Mononuclear cell (primary cell): Measurements from ENCODE around the gene BSDC1. TPM values are rescaled to one million over a fixed set of nuclear protein-coding genes. Genes with fewer than 3 reads are reported as not detected.
"Not testable (repeated sequence)": the region's sequence is repeated elsewhere in the genome, so short reads cannot be mapped to it uniquely, and the experiment has no call there.

Experiments used
- H3K27me3 ChIP-seq: 2 replicates; pipeline ENCODE4 v1.6.0; 2011; ENCODE audit warnings: low read length, control low read depth; ENCODE audit not compliant: insufficient read depth
- H3K4me1 ChIP-seq: 2 replicates; pipeline ENCODE4 v1.5.1; 2011; ENCODE audit warnings: mild to moderate bottlenecking, low read length, control low read depth; ENCODE audit not compliant: insufficient read depth
- H3K4me3 ChIP-seq: 2 replicates; pipeline ENCODE4 v1.5.1; 2011; ENCODE audit warnings: mild to moderate bottlenecking, low read length, moderate library complexity
- H3K9me3 ChIP-seq: 2 replicates; pipeline ENCODE4 v1.5.1; 2011; ENCODE audit warnings: low read depth, mild to moderate bottlenecking, control low read depth, low read length
- total RNA-seq: library from RNA; depleted of rRNA; stranded (reverse); fragments of >200 nt; gene quantifications from one replicate; pipeline ENCODE4 v1.2.3, GENCODE V29; 2012

Gene BSDC1
- total RNA-seq, 1 donor, result 134 TPM

GRCh38 chr1:32376199-32376598 lies 18.0 kb downstream of the BSDC1 start:
- Histone ChIP-seq H3K4me1 (peaks cover 13% of the 10 kb centered on the region), H3K4me3 (no peak overlapping the region), H3K27me3 (no peaks in the 10 kb centered on the region), H3K9me3 (no peaks in the 10 kb centered on the region)

- Histone ChIP-seq H3K4me3 (no peak overlapping the region), H3K9me3 (no peaks in the 10 kb centered on the region), H3K27me3 (no peaks in the 10 kb centered on the region), H3K4me1 (peaks cover 13% of the 10 kb centered on the region)
These were observed 20.1 kb downstream of the BSDC1 start for GRCh38 chr1:32373996-32374592.

- Histone ChIP-seq H3K9me3 (no peaks in the 10 kb centered on the region), H3K4me1 (peaks cover 13% of the 10 kb centered on the region), H3K4me3 (no peak overlapping the region), H3K27me3 (no peaks in the 10 kb centered on the region)
These were observed 22.0 kb downstream of the BSDC1 start for GRCh38 chr1:32372149-32372756.

- H3K27me3 ChIP-seq, result no peaks in the 10 kb centered on the region
- H3K9me3 ChIP-seq, result no peaks in the 10 kb centered on the region
- H3K4me3 ChIP-seq, result no peak overlapping the region
- peaks cover 13% of the 10 kb centered on the region for H3K4me1 ChIP-seq
These were observed 26.2 kb downstream of the BSDC1 start for GRCh38 chr1:32367912-32368635.

GRCh38 chr1:32365445-32365844 lies 28.8 kb downstream of the BSDC1 start:
- H3K4me1 ChIP-seq, result peaks cover 15% of the 10 kb centered on the region
- no peaks in the 10 kb centered on the region for H3K9me3 ChIP-seq
- no peaks in the 10 kb centered on the region for H3K27me3 ChIP-seq
- no peak overlapping the region for H3K4me3 ChIP-seq

GRCh38 chr1:32364836-32365235 lies 29.4 kb downstream of the BSDC1 start:
- peaks cover 21% of the 10 kb centered on the region for H3K4me1 ChIP-seq
- H3K9me3 ChIP-seq, result no peaks in the 10 kb centered on the region
- H3K27me3 ChIP-seq, result no peaks in the 10 kb centered on the region
- H3K4me3 ChIP-seq, result no peak overlapping the region

GRCh38 chr1:32363713-32364112 lies 30.5 kb downstream of the BSDC1 start:
- Histone ChIP-seq H3K9me3 (no peaks in the 10 kb centered on the region), H3K27me3 (no peaks in the 10 kb centered on the region), H3K4me1 (peaks cover 27% of the 10 kb centered on the region), H3K4me3 (no peak overlapping the region)

GRCh38 chr1:32362474-32363313 lies 31.5 kb downstream of the BSDC1 start, which contains the start of the genes FAM229A and TSSK3:
Gene FAM229A (minus strand): TSS chr1:32362485. CDS start chr1:32362091, 394 bp downstream.
Gene TSSK3 (plus strand): TSS chr1:32362539. CDS start chr1:32362702, 163 bp downstream.
- H3K4me3 ChIP-seq, result no peak within 1 kb of the TSS
- no peaks in the 10 kb centered on the region for H3K9me3 ChIP-seq
- H3K27me3 ChIP-seq, result no peaks in the 10 kb centered on the region
- H3K4me1 ChIP-seq, result peaks cover 27% of the 10 kb centered on the region

- Histone ChIP-seq H3K27me3 (no peaks in the 10 kb centered on the region), H3K4me3 (no peak overlapping the region), H3K4me1 (peaks cover 27% of the 10 kb centered on the region), H3K9me3 (no peaks in the 10 kb centered on the region)
These were observed 32.4 kb downstream of the BSDC1 start for GRCh38 chr1:32361674-32362473.

- Histone ChIP-seq H3K4me1 (peaks cover 27% of the 10 kb centered on the region), H3K9me3 (no peaks in the 10 kb centered on the region), H3K4me3 (no peak overlapping the region), H3K27me3 (no peaks in the 10 kb centered on the region)
These were observed 33.0 kb downstream of the BSDC1 start for GRCh38 chr1:32361308-32361673.

GRCh38 chr1:32358435-32358834 lies 35.8 kb downstream of the BSDC1 start:
- H3K4me3 ChIP-seq, result no peak overlapping the region
- H3K27me3 ChIP-seq, result no peaks in the 10 kb centered on the region
- H3K4me1 ChIP-seq, result peaks cover 31% of the 10 kb centered on the region
- no peaks in the 10 kb centered on the region for H3K9me3 ChIP-seq

- no peaks in the 10 kb centered on the region for H3K27me3 ChIP-seq
- no peak overlapping the region for H3K4me3 ChIP-seq
- H3K4me1 ChIP-seq, result peaks cover 37% of the 10 kb centered on the region
- no peaks in the 10 kb centered on the region for H3K9me3 ChIP-seq
These were observed 36.6 kb downstream of the BSDC1 start for GRCh38 chr1:32357614-32358013.

- H3K27me3 ChIP-seq, result no peaks in the 10 kb centered on the region
- no peaks in the 10 kb centered on the region for H3K9me3 ChIP-seq
- H3K4me3 ChIP-seq, result no peak overlapping the region
- peaks cover 37% of the 10 kb centered on the region for H3K4me1 ChIP-seq
These were observed 37.8 kb downstream of the BSDC1 start for GRCh38 chr1:32356478-32356877.

GRCh38 chr1:32355778-32356177 lies 38.5 kb downstream of the BSDC1 start:
- not testable (repeated sequence) for H3K9me3 ChIP-seq, H3K27me3 ChIP-seq, H3K4me3 ChIP-seq
- peaks cover 39% of the 10 kb centered on the region for H3K4me1 ChIP-seq
